ENCODE results near the gene NKPD1. TPM values are rescaled to one million over a fixed set of nuclear protein-coding genes. Genes with fewer than 3 reads are reported as not detected.

The NKPD1 gene
- total and polyA plus RNA-seq, 10 of the 15 experiments (the other 5 are each of a cell fraction or from before 2014, with no cell fraction given): 0.05 to 0.18 (median 0.06) TPM; not detected in 7

DNA sequence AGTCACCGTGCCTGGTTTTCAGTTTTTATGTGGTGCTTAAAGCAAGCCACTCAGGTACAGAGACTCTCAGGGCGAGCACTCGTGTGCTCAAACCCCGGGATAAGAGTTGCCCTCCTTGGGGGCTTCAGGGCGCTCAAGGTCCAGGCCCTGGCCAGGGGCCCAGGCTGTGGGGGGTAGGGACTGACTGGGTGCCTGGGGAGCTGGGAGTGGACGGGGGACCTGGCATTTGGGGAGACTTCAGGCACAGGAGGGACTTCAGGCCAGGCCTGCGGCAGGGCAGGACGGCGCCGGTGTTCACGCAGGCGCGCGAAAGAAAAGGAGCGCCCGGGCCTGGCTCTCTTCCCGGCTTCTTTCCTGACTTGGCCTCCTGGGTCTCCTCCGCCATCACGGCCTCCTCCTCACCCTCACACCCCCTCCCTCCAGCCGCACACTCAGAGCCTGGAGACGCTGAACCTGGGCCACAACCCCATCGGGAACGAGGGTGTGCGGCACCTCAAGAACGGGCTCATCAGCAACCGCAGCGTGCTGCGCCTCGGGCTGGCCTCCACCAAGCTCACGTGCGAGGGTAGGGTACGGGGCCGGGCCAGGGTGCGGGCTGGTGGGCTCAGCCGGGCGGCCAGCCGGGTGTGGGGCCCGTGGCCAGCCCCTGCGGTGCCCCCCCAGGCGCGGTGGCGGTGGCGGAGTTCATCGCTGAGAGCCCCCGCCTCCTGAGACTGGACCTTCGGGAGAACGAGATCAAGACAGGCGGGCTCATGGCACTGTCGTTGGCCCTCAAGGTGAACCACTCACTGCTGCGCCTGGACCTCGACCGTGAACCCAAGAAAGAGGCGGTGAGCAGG, 16.1 kb downstream of the NKPD1 start:
- RAD21 ChIA-PET (ENCODE audit: unreplicated experiment): no interaction called here
- in situ Hi-C loops (cut with MboI): no loop called here
- no peaks in the 10 kb centered on the region for H3K9me3 ChIP-seq (replicated peaks; ENCODE audit: control insufficient read depth, insufficient read depth, low read length)
- no peaks in the 10 kb centered on the region for H4K20me1 ChIP-seq (ENCODE audit: control insufficient read depth, insufficient read depth)
- SMC1A ChIA-PET (ENCODE audit: uncharacterized antibody, unreplicated experiment): interaction anchor here (0.8 kb wide), 1 partner anchor 50 kb away, joined by 3 read pairs; no protein-coding TSS in a partner anchor
- intact Hi-C loops (cut with micrococcal nuclease; ENCODE audit: unreplicated experiment): no loop called here
- CTCF ChIA-PET: interaction anchor here (0.8 to 1.4 kb wide), 2 partner anchors 34 to 53 kb away, joined by 3 to 4 read pairs; partner anchors contain the start of genes BLOC1S3 and TRAPPC6A
- ATAC-seq (no peak), FAIRE-seq (no peak), DNase-seq (ENCODE audit: low read depth, low spot score) (no peak)
- H3K27ac ChIP-seq (ENCODE audit: control insufficient read depth, insufficient read depth): no peak overlapping the region
- no peak overlapping the region for H2AFZ ChIP-seq (ENCODE audit: control insufficient read depth, low read depth, low read length)
- WGBS (ENCODE audit: insufficient coverage, insufficient replicate concordance, low lambda C conversion rate, missing lambda C conversion rate): 95% methylated on average over 35 of the region's 53 CpGs
- no peaks in the 10 kb centered on the region for H3K4me1 ChIP-seq (ENCODE audit: control insufficient read depth, insufficient read depth, low read length)
- H3K36me3 ChIP-seq (ENCODE audit: control insufficient read depth in 2 of 2, insufficient read depth in 2 of 2, low read length in 1 of 2): peaks cover 0 to 32% of the 10 kb centered on the region in 2 experiments; a peak in 3 of 4 replicates
- TF ChIP-seq CBX5 (IDR thresholded peaks at IDR 0.05; ENCODE audit: low read depth) (no peak), POLR2A (IDR thresholded peaks at IDR 0.05; ENCODE audit: low read depth, low read length) (0 out of 2 replicates have a peak, but pooled peaks have one; percentile 15)
- POLR2A ChIA-PET: no interaction called here
- no peak overlapping the region for H3K4me2 ChIP-seq (ENCODE audit: control insufficient read depth, insufficient read depth)
- BruUV-seq (replicated peaks): no TSS peak
- no peak overlapping the region for H3K9ac ChIP-seq (ENCODE audit: control insufficient read depth, insufficient read depth, low read length)
- no peak overlapping the region for H3K4me3 ChIP-seq
- no peaks in the 10 kb centered on the region for H3K79me2 ChIP-seq (ENCODE audit: control insufficient read depth, insufficient read depth, low read length)
- no peaks in the 10 kb centered on the region for H3K27me3 ChIP-seq (replicated peaks in 1 of 2; ENCODE audit: control insufficient read depth in 2 of 2, insufficient read depth in 2 of 2, low read length in 1 of 2)

DNA sequence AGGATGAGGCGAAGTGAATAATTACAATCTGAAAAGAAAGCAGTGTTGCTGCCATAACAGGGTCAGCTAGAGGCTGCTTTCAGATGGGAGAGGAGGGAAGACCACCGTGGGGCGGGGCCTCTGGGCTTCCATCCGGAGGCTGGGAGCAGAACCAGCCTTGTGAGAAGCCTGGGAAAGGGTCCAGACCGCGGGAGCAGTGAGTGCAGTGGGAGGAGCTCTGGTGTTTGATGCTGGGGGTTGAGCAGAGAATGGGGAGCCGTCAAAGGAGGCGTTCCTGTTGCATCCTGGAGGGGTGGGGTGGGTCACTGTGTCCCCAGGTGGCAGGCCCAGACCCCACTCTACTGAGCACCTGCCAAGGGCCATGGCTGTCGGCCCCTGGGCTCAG, 18.1 kb downstream of the NKPD1 start:
- FAIRE-seq (no peak), DNase-seq (ENCODE audit: low read depth, low spot score) (no peak), ATAC-seq (no peak)
- Histone ChIP-seq H3K27ac (ENCODE audit: control insufficient read depth, insufficient read depth) (no peak overlapping the region), H2AFZ (ENCODE audit: control insufficient read depth, low read depth, low read length) (no peak overlapping the region), H3K4me3 (no peak overlapping the region), H3K79me2 (ENCODE audit: control insufficient read depth, insufficient read depth, low read length) (peaks cover 6% of the 10 kb centered on the region), H4K20me1 (ENCODE audit: control insufficient read depth, insufficient read depth) (no peaks in the 10 kb centered on the region), H3K9ac (ENCODE audit: control insufficient read depth, insufficient read depth, low read length) (no peak overlapping the region), H3K36me3 (ENCODE audit: control insufficient read depth in 2 of 2, insufficient read depth in 2 of 2, low read length in 1 of 2) (peaks cover 0 to 32% of the 10 kb centered on the region in 2 experiments; a peak in 3 of 4 replicates), H3K9me3 (replicated peaks; ENCODE audit: control insufficient read depth, insufficient read depth, low read length) (no peaks in the 10 kb centered on the region), H3K4me1 (ENCODE audit: control insufficient read depth, insufficient read depth, low read length) (peaks cover 9% of the 10 kb centered on the region), H3K27me3 (replicated peaks in 1 of 2; ENCODE audit: control insufficient read depth in 2 of 2, insufficient read depth in 2 of 2, low read length in 1 of 2) (no peaks in the 10 kb centered on the region), H3K4me2 (ENCODE audit: control insufficient read depth, insufficient read depth) (no peak overlapping the region)
- ChIA-PET SMC1A (ENCODE audit: uncharacterized antibody, unreplicated experiment) (no interaction called here), CTCF (interaction anchor here (1.4 kb wide), 1 partner anchor 36 kb away, joined by 4 read pairs; the partner anchor contains the start of genes BLOC1S3 and TRAPPC6A), RAD21 (ENCODE audit: unreplicated experiment) (no interaction called here), POLR2A (no interaction called here)
- TF ChIP-seq POLR2A (IDR thresholded peaks at IDR 0.05; ENCODE audit: low read depth, low read length) (0 out of 2 replicates have a peak, but pooled peaks have one; percentile 2), YBX1 (IDR thresholded peaks at IDR 0.05) (no peak), TCF7 (IDR thresholded peaks at IDR 0.05; ENCODE audit: borderline replicate concordance) (no peak)
- intact Hi-C loops (cut with micrococcal nuclease; ENCODE audit: unreplicated experiment) (no loop called here), in situ Hi-C loops (cut with MboI) (no loop called here)
- BruUV-seq (replicated peaks): no TSS peak
- WGBS (ENCODE audit: insufficient coverage, insufficient replicate concordance, low lambda C conversion rate, missing lambda C conversion rate): 80% methylated on average over 9 of the region's 9 CpGs
